GM23248 (cell line): ENCODE data around the gene PHRF1.

Source experiments
- EZH2 ChIP-seq: fragments of 200-600 bp; sonication (generic); IDR thresholded peaks from 2 replicates; pipeline ENCODE4 v1.6.1; 2018; ENCODE audit warnings: antibody characterized with exemption, mild to moderate bottlenecking; ENCODE audit not compliant: insufficient read depth, poor library complexity, severe bottlenecking
- EZH2phosphoT487 ChIP-seq: fragments of 200-600 bp; sonication (generic); IDR thresholded peaks from 2 replicates; pipeline ENCODE4 v1.6.1; 2018; ENCODE audit warnings: antibody characterized with exemption, moderate library complexity, mild to moderate bottlenecking, low read depth; ENCODE audit not compliant: insufficient read depth

DNA sequence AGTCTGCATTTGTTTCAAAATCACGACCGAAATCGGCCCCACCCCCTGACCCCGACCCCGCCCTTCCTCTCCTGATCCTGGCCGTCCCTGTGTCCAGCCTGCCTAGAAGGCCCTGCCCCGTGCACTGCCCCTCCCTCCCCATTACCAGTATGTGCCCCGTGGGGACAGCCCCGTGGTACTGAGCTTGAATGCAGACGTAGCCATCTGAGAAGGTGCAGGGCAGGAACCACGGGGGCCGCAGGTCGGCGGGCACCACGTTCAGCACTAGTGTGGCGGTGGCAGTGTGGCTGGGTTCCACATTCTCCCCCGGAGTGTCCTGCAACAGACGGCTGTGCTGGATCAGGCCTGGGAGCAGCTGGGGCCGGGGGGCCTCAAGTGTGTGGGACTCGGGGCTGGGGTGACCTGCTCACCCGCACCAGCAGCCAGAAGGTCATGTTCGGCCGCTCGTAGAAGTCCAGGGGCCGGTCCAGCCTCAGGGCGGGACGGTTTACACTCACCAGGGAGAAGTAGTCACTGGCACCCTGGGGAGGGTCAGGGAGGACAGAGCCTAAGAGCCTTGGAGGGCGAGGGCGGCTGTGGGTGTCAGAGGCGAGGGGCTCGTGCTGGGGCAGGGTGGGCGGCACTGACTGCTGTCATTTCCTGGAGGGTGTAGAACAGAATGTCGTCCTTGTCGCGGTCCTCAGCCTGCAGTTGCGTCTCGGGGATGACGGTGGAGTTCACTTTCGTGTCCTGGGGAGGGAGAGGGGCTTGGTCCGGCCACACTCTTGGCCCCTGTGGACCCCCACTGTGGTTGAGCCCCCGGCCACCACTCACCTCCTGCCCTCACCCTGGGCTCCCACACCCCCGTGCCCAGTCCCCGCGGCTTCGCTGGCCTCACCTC, 44.9 kb downstream of the PHRF1 start:
- TF ChIP-seq EZH2 (no peak), EZH2phosphoT487 (no peak)
